ENCODE measurements around the gene EBF3.

EBF3 gene

DNA sequence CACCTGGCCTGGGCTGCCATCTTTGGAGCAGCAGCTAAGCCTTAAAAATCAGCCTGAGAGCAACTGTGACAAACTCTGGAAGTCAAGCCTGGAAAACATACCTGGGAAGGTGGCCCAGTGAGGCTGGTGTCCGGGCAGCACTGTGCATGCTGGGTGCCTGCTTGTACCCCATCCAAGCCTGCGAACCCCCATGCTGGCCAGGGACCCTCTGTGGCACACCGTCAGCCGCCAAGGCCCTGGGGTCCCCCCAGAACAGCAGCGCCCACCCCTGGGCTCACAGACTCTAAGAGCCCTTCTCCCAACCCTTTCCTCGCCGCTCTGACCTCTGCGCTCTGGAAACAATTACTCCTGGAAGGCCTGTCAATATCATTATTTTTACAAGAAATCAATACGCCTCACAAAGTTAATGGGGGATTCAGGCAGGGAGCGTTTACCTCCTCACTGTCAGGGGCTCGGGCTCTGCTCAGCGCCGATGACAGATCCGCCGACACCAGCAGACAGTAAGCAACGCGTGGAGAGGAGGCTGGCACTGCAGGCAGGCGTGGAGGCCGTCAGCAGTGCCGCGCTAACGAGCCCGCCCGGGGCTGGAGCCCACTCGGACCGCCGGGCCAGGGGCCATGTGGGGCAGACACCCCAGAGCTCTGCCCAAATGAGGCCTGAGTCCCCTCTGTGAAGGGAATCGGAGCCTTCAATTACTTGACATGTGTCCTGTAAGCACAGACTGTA is 54.4 kb downstream of the EBF3 start:
- no peak for DNase-seq

DNA sequence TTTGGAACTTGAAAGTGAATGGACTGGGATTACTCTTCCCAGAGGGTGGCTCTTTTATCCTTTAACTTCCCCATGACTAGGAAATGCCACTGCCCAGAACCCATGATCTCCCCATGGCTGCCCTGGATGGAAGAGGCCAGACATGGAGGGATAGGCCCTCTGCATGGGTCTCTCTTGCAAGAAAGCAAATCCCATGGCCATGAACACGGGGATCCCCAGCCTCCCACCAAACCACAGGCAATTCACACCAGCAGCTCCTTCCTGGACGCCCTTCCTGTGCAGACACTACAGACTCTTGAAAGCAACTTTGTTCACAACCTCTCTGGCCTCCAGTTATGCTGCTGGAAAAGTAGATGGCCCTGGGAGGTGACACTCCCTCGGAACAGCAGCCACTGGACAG is 55.0 kb downstream of the EBF3 start:
- no peak for DNase-seq

DNA sequence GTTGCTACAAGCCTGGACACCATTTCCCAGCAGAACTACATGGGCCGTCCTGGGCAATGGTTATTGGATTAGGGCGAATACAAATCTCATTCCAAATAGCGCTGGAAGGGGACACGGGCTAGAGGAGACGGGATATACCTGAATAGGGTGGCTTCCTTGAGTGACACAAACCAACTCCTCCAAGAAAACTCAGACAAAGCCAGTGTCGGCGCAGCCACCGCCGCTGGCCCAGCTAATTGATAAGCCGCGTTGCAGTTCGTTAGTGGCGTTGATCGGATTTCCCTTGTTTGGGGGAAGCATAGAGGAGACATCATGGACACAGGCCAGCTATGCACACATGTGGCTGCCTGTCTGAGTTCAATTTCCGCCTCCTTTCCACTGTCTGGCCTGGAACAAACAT is 55.7 kb downstream of the EBF3 start:
- no peak for DNase-seq

DNA sequence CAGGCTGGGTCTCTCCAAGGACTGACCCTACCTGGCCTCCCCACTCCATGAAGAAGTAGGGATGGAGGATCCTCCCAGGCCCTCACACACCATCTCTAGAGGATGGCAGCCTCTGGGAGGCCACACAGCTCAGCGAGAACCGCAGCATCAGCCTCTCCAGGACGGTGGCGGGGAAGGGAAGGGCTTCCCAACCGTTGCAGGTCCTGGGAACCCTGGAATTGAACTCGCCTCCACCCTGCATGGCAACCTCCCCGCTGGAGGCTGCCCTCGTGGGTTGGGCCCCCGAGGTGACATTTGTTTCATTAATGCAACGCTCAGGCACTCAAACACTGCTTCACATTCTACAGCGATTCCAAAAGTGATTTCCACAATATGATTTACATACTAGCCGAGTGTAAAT is 58.5 kb downstream of the EBF3 start:
- no peak for DNase-seq

DNA sequence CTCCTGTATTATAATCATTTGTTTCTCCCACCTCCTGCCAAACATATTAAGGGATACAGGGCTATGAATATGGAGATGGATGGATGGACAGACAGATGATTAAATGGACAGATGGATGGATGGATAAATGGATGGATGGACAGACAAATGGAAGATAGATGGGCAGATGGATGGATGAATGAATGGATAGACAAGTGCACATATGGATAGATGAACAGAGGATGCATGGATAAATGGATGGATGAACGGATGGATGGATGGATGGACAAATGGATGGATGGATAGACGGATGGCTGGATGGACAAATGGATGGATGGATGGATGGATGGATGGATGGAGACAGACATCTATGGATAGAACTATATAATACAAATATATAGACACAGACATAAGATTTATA is 59.8 kb downstream of the EBF3 start:
- no peak for DNase-seq

DNA sequence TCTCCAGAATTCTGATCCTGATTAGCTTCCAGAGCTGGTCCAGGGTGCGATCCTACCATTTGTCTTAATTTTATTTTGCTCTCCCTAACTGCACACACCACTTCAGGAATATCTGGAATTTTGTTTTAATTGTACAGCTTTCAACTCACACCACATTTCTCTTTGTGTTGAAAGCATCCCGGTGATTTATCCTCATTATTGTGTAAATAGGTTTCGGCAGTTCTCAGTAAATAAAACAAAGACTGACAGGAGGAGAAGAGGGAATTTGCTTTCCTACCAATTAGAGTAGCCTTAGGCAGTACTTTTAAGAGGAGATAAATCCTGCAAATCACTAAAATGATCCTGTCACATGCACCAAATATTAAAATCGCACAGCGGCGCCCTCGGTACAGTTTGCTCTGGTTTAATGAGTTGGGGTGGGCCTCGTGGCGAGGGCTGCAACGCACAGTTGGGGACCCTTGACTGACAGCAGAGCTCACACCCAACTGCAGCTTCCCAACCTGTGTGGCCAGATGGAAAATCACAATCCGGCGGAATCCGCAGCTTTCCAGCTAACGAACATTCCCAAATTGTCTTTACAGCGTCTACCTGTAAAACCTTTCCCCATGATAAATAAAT is 62.6 kb downstream of the EBF3 start:
- no peak for DNase-seq

DNA sequence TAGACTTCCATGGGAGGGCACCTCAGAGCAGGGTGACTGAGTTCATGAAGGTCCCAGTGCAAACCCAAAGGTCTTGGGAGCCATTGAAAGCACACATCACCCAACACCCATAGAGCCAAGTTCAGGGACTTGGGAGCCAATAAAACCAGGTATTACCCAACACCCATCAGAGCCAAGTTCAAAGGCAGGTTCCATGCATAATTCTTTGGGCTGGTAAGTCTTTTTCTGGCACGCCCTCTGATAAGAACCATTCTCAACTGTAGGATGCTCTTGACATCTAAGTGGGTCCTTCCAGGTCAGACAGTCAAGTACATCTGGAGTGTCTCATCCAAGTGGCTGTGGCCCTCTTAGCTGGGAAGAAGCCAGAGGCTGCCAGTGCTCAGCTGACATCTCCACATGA is 63.2 kb downstream of the EBF3 start:
- DNase-seq, result no peak

DNA sequence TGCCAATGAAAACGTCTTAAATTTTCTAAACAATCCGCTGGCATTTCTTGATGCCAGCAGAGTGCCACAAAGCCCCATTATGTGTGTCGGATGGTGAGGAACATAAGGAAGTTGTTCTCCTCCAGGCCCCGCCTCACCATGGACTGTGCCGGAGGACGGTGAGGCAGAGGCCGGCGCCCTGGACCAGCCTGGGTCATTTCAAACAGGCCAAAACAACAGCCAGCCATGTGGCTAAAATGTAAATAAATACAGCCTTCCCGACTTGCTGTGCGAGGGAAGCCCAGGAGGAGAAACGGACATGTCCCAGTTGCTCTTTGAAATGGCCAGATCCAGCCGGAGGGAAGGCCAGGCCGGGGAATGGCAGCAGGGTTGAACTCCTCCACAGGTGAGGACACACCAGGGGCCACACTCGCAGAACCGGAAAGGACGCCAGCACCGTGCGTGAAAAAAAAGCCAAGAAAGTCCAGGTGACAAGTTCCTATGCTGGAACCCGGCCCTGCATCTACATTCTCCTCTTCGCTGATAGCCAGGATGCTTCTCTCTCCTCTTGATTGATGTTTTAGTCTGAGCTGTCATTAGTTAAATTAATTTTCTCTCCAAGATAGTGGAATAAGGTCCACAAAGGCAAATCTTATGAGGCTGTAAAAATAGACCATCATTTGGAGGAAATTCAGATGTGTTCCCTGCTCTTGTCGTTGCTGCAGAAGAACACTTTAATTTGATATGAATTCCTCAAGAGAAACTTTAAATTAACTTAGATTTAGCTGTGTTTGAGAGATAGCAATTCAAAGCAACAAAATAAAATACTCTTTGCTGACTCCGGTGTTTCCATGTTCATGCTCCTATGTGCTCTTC is 64.6 kb downstream of the EBF3 start:
- DNase-seq, result no peak

DNA sequence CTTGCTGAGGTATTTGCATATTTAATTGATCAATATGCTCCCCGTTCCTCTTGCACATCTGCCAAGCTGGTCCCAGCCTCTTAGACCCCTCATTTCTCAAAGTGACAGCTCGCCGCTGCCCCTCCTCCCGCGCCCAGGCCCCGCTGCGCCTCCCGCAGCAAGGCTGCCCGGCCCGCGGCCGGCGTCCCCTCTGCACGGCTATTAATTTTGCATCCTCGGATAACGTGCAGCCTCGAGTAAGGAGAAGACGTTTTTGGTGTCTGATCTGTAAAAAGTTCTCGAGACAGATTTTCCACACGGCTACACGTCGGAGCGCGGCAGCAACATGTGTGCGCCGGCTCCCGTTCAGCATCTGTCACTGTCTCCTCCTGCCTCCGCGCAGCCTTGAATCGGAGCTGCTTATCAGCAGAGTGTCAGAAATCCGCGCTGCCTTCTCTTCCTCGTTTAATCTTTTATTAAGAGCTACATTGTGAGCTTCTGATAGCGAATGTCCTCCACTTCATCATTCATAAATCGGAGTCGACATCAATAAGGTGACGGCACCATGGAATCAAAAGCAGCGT is 65.3 kb downstream of the EBF3 start:
- no peak for DNase-seq

DNA sequence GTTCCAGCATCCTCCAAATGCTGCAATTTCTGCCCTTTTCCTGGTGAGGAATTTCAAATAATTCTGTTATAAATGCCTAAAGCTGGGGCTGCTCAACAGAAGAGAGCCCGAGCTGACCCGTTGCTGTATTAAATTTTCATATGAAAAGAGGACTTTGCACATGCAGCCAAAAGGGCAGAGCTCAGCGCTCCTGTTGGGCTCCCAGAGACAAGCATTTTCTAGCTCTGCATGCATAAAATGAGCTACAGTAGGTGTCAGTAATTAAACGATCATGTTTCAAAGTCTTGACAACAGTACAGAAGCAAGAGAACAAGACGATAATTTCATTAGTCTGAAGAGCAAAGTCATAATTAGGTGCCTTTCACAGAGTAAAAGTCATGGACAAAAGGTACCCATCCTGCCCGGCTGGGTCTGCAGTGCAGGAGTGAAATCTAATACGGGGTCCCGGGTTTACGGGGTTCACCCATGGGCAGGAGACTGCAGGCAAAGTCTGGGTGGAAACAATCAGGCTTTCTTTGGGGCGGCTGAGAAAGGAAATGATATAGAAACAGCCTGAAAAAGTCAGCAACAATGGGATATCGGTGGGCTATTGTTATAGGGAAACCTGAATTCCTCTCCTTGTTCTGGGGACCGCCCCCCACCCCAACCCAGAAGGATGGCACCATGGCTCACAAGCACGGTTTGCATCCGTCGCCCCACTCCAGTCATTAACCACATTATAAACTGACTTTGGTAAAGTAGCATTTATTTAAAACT is 66.0 kb downstream of the EBF3 start:
- DNase-seq, result no peak

DNA sequence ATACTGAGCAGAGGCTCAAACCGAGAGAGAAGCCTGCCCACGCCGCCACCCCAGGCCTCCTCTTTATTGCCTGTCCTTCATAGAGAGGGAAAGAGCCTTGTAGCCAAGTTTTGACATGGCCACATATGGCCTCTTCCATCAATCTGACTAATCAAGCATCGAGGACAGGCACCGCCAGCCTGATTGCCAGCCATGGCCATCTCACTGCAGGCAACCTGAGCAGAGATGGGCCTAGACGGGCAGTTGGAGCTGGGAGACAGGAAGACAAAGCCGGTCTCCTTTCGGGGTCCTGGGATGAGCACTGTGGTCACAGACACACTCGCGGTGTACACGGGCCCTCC is 67.2 kb downstream of the EBF3 start:
- DNase-seq, result no peak

DNA sequence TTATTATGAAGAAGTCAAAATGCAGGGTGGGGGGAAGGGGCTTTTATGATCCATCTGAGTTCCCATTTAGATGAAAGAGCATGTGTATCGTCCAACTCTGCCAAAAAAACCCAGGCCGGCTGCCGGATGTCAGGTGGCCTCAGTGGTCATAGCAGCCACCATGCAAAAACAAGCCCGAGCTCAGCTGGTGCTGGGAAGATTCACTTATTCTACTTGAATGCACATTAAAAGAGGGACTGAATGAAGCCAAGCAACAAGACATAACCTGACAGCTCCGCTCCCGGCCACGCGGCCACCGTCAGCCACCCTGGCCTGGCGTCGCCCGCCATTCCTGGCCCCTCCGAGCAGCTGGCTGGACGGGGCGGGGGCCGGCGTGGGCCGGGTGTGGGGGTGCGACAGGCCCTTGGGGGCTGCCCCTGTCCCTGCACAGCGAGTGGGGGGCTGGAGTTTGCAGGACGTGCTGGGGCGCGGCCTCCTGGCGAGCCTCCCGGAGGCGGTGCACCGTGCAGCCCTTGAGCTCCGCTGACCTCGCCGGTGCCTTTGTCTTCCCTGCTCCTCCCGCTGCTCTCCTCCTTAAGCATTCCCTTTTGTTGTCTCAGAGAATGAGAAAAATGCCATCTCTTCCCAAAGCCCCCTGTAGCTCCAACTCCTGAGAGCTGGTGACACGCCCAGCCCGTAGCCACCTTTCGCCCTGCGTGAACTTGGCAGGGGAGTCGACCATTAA is 67.8 kb downstream of the EBF3 start:
- DNase-seq, result no peak

DNA sequence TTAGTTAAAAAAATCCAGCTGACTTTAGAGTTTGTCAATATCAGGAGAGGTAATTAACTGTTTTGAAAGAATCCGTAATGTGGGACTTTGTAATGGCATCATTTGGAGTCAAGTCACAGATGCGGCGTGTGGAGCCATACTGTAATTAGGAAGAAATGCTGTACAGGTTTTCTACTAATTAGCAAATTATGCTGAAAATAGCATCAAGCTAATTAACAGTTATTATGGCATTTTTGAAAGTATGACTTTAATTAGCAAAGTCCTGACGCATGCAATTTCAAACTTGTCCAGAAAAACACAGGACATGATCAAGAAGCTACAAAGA is 68.3 kb downstream of the EBF3 start:
- no peak for DNase-seq

DNA sequence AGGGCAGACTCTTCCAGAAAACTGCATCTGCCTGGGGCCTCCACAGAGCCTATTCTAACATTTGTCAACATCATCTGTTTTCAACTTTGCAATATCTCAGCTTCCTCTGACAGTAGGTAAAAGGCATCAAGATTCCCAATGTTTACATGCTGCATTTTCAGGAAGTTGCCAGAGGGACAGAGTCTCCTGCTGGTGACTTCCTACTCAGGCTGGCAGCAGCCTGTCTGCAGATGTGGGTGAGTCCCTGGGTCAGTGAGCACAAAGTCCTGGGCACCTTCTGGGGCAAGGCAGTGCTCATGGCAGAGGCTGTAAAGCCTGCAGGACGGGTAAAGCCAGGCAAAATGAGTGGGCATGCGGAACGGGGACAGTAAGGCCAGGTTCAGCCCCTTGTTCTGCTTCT is 69.4 kb downstream of the EBF3 start:
- no peak for DNase-seq

DNA sequence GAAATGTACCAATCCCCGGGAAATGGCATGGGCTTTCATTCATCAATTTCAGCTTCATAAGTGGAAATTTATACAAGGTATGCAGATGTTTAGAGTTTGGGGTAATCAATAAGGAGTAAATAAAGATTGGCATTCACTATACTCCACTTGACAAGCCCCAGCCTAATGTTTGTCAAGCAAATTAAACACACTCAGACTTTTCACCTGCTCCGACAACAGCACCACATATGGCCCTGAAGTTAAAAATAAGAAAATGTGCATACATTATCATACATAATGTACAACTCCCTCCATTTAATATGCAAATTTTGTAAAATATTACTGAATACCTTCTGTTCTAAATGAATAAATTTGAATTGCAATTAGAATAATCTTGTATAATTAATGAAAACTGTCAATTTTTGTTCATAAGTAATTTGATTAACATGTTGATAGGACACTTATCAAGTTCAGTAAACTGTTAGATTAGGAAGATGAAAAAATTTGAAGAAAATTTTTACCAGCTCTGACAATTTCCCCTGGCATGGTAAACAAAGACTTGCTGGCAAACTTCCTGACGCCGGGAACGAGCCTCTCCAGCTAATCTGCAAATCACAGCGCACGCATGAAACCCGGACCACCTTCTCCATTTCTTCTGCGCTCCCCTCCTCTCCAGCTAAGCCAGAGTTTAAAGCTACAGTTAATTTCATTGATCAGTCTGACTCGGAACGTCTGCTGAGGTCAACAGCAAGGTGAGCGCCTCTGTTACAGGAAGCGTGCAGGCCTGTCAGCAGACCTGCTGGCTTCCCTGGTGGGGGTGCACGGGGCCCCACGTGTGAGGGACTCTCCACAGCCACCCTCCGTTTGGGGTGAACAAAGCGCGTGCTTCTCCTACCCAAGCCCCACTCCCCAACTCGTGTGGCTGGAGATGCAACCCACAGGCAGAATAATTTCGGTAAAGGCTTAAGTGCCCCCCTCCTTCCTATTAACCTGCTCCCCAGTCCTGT is 70.7 kb downstream of the EBF3 start:
- DNase-seq, result no peak

DNA sequence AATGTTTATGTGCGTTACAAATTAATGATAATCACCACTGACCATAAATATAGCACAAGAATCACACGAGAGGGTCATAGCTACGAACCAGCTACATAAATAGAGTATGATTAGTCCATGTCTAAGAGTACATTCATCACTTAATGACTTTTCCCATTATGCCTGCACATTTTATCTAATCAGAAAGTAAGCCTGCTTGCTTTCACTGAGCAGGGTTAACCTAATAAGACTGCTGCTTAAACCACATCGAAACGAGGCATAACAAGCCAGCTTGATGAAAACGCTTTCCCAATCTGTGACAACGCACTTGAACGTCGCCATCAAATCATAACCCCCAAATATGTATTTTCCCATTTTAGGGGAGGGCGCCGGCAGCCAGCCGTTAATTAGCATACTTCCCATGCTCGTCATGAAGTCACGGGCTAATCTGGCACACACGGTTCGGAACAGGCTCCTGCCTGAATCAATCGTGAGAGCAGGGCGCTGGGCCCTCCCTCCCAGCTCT is 71.5 kb downstream of the EBF3 start:
- no peak for DNase-seq

DNA sequence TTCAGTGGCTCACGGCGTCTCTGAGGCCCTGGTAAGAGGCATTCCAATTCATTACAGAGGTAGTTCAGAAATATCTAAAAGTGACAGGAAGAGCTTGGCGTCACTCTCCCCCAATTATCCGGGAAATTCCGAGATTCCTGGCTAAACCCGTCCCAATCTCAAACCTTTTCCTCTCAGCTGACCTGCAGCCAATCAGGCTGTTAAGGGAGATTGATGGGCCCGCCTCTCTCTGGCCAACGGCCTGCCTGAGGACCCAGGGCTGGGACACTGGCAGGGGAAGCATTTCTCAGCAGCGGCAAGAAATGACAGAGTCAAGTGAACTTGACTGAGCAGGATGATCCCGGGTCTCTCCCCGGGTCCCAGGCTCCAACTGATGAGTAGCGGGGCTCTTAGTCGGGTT is 72.3 kb downstream of the EBF3 start:
- no peak for DNase-seq

DNA sequence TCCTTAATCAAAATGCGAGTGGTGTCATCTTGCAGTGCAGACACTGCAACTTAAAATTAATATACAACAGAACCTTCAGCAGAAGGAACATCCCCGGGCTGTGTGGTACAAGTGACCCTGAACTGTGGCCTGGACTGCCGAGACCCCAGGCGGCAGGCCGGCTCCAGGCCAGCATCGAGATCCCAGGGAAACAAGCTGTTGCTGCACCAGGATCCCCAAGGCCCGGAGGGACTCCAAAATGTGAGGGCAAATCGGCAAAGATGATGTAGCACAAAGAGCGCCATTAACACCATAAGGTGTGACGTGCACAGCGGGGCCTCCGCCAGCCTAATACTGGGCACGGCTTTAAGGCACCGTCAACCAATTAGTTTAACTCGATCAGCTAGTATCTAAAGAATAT is 73.9 kb downstream of the EBF3 start:
- no peak for DNase-seq

DNA sequence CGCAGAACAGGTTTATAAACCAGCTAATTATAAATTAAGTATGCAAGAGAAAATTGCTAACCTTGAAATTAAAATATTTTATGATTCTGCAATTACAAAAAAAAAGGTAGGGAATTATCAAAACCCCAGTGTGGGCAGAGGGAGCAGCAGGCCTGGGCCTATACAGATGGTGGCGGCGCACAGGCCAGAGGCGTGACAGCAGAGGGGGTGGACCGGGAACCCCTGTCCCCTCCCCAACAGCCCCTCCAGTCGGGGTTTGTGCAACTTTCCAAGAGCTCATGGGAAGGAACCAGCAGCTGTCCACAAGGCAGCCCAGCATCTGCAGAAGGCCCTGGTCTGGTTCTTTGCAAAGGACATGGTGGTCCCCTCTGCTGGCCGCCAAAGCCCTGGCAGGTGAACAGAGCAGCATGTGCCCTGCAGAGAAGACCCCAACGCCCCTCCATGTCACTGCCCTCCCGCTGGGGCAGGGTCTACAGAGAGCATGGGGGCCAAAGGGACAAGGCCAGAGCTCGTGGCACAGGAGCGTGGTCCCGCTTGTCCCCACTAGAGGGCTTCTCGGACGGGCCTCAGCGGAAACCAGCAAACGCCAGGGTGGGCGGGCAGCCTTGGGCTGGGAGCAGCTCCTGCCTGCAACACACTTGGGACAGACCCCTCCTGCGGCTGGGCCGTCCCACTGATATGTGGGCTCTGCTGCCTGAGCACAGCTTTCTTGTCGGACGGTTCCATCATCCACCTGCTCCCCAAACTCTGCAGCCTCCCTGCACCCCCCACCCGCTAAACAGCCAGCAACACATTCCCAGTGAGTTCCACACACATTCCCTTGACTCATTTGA is 75.1 kb downstream of the EBF3 start:
- peak; percentile 22 for DNase-seq

Data from fibroblast of upper back skin (primary cell).